ENCODE data around the gene ACSL6.

- TF ChIP-seq GABPB1 (CRISPR knock-in tag; IDR thresholded peaks at IDR 0.05) (no peak), CTCF (IDR thresholded peaks at IDR 0.05) (no peak), STAT6 (CRISPR knock-in tag; conservative IDR thresholded peaks at IDR 0.05; ENCODE audit: low read depth) (no peak), ESRRA (CRISPR knock-in tag; IDR thresholded peaks at IDR 0.05; ENCODE audit: borderline replicate concordance) (no peak), ZNF232 (CRISPR knock-in tag; IDR thresholded peaks at IDR 0.05) (no peak), TCF7 (CRISPR knock-in tag; IDR thresholded peaks at IDR 0.05; ENCODE audit: low read depth) (no peak), ATF1 (CRISPR knock-in tag; IDR thresholded peaks at IDR 0.05) (no peak), ZNF121 (CRISPR knock-in tag; IDR thresholded peaks at IDR 0.05) (no peak), ZNF532 (CRISPR knock-in tag; IDR thresholded peaks at IDR 0.05; ENCODE audit: borderline replicate concordance) (no peak), NR2C2 (CRISPR knock-in tag; IDR thresholded peaks at IDR 0.05) (no peak), JUN (CRISPR knock-in tag; IDR thresholded peaks at IDR 0.05) (no peak), SP1 (CRISPR knock-in tag; conservative IDR thresholded peaks at IDR 0.05) (no peak)
Observed at GRCh38 chr5:132017316-132017715, 5.9 kb upstream of the ACSL6 start.
